Endothelial cell (in vitro differentiated cells): ENCODE measurements around the gene ABHD1. TPM values are rescaled to one million over a fixed set of nuclear protein-coding genes. Genes with fewer than 3 reads are reported as not detected.
"Not testable (repeated sequence)": the region's sequence is repeated elsewhere in the genome, so short reads cannot be mapped to it uniquely, and the experiment has no call there.

ENCODE experiments used
- DNase-seq: peaks from one replicate; pipeline ENCODE4 v3.0.0; 2021; ENCODE audit warnings: low spot score
- H3K27ac Mint-ChIP-seq: one replicate; pipeline ENCODE4 v1.8.0; 2021; ENCODE audit warnings: mixed read lengths, inconsistent platforms; ENCODE audit not compliant: unreplicated experiment
- H3K27me3 Mint-ChIP-seq: one replicate; pipeline ENCODE4 v1.8.0; 2021; ENCODE audit warnings: mild to moderate bottlenecking, moderate library complexity, mixed read lengths, inconsistent platforms; ENCODE audit not compliant: unreplicated experiment
- H3K36me3 Mint-ChIP-seq: one replicate; pipeline ENCODE4 v1.8.0; 2021; ENCODE audit warnings: mild to moderate bottlenecking, low read depth, mixed read lengths, inconsistent platforms; ENCODE audit not compliant: unreplicated experiment
- H3K4me1 Mint-ChIP-seq: one replicate; pipeline ENCODE4 v1.8.0; 2021; ENCODE audit warnings: mild to moderate bottlenecking, mixed read lengths, inconsistent platforms; ENCODE audit not compliant: unreplicated experiment
- H3K4me3 Mint-ChIP-seq: one replicate; pipeline ENCODE4 v1.8.0; 2021; ENCODE audit warnings: mild to moderate bottlenecking, mixed read lengths, inconsistent platforms; ENCODE audit not compliant: unreplicated experiment
- H3K9me3 Mint-ChIP-seq: one replicate; pipeline ENCODE4 v1.8.0; 2021; ENCODE audit warnings: mixed read lengths, inconsistent platforms; ENCODE audit not compliant: unreplicated experiment
- CTCF ChIP-seq: fragments of 200-600 bp; sonication (generic); IDR thresholded peaks from one replicate; pipeline ENCODE4 v1.5.0; 2021; ENCODE audit warnings: antibody characterized with exemption; ENCODE audit not compliant: unreplicated experiment
- total RNA-seq: library from RNA; stranded (reverse); fragmentation: NEBNext Ultra II Directional; extraction: Animal tissue kit (Norgen Biotek cat#: 25700); gene quantifications from one replicate; pipeline ENCODE4 v1.2.1, GENCODE V29; 2021; ENCODE audit not compliant: unreplicated experiment

Gene ABHD1
- total RNA-seq, 1 donor from 2014 or later, result 0.31 TPM

- H3K9me3 Mint-ChIP-seq, result no peaks in the 10 kb centered on the region
- H3K4me3 Mint-ChIP-seq, result no peak overlapping the region
- no peak for DNase-seq
- H3K4me1 Mint-ChIP-seq, result no peaks in the 10 kb centered on the region
- H3K27ac Mint-ChIP-seq, result no peak overlapping the region
- no peaks in the 10 kb centered on the region for H3K36me3 Mint-ChIP-seq
- TF ChIP-seq CTCF, result no peak
- H3K27me3 Mint-ChIP-seq, result peaks cover 4% of the 10 kb centered on the region
Measured at GRCh38 chr2:27102329-27102728, 21.3 kb upstream of the ABHD1 start.

GRCh38 chr2:27105981-27106380 lies 17.6 kb upstream of the ABHD1 start:
- DNase-seq, result no peak
- no peaks in the 10 kb centered on the region for H3K36me3 Mint-ChIP-seq
- no peaks in the 10 kb centered on the region for H3K9me3 Mint-ChIP-seq
- no peak overlapping the region for H3K4me3 Mint-ChIP-seq
- H3K27ac Mint-ChIP-seq, result no peak overlapping the region
- peaks cover 2% of the 10 kb centered on the region for H3K27me3 Mint-ChIP-seq
- no peak for TF ChIP-seq CTCF
- no peaks in the 10 kb centered on the region for H3K4me1 Mint-ChIP-seq

GRCh38 chr2:27108221-27108620 lies 15.4 kb upstream of the ABHD1 start:
- H3K9me3 Mint-ChIP-seq, result no peaks in the 10 kb centered on the region
- H3K4me1 Mint-ChIP-seq, result no peaks in the 10 kb centered on the region
- H3K36me3 Mint-ChIP-seq, result no peaks in the 10 kb centered on the region

GRCh38 chr2:27109083-27109482 lies 14.5 kb upstream of the ABHD1 start:
- no peak for TF ChIP-seq CTCF
- H3K9me3 Mint-ChIP-seq, result no peaks in the 10 kb centered on the region
- no peak overlapping the region for H3K27ac Mint-ChIP-seq
- H3K4me3 Mint-ChIP-seq, result no peak overlapping the region
- no peaks in the 10 kb centered on the region for H3K4me1 Mint-ChIP-seq
- H3K27me3 Mint-ChIP-seq, result peaks cover 2% of the 10 kb centered on the region
- no peak for DNase-seq
- no peaks in the 10 kb centered on the region for H3K36me3 Mint-ChIP-seq

More at GRCh38 chr2:27108221-27108620, 15.4 kb upstream of the ABHD1 start:
- no peak for DNase-seq
- Mint-ChIP-seq H3K27ac (no peak overlapping the region), H3K4me3 (no peak overlapping the region), H3K27me3 (peaks cover 2% of the 10 kb centered on the region)
- TF ChIP-seq CTCF, result no peak

- not testable (repeated sequence) for H3K36me3 Mint-ChIP-seq, DNase-seq, H3K9me3 Mint-ChIP-seq, H3K4me3 Mint-ChIP-seq, H3K4me1 Mint-ChIP-seq, H3K27ac Mint-ChIP-seq, H3K27me3 Mint-ChIP-seq
Measured at GRCh38 chr2:27110603-27111352, 12.8 kb upstream of the ABHD1 start.

- H3K27ac Mint-ChIP-seq, H3K9me3 Mint-ChIP-seq: not testable (repeated sequence)
Measured at GRCh38 chr2:27111392-27112078, 12.1 kb upstream of the ABHD1 start.

More at GRCh38 chr2:27111392-27112078, 12.1 kb upstream of the ABHD1 start:
- not testable (repeated sequence) for H3K36me3 Mint-ChIP-seq, H3K4me3 Mint-ChIP-seq, H3K27me3 Mint-ChIP-seq, DNase-seq, H3K4me1 Mint-ChIP-seq
